Retina (tissue), 1 donor: ENCODE measurements around the gene SERPINA3.
"Not testable (repeated sequence)": the region's sequence is repeated elsewhere in the genome, so short reads cannot be mapped to it uniquely, and the experiment has no call there.

Experiments
- DNase-seq: peaks from one replicate; pipeline ENCODE4 v3.0.0-alpha.2; 2016

The SERPINA3 gene

GRCh38 chr14:94612174-94612573 is at the start of gene SERPINA3:
TSS of gene SERPINA3 (plus strand) at chr14:94612391. CDS start at chr14:94614442, 2,051 bp downstream.
- no peak for DNase-seq

GRCh38 chr14:94562941-94563883 is 49.0 kb upstream of the SERPINA3 start:
- no peak for DNase-seq

GRCh38 chr14:94564381-94564780 is 47.8 kb upstream of the SERPINA3 start:
- DNase-seq, result no peak

GRCh38 chr14:94568186-94568585 is 44.0 kb upstream of the SERPINA3 start:
- DNase-seq, result no peak

GRCh38 chr14:94569381-94570001 is 42.7 kb upstream of the SERPINA3 start:
- no peak for DNase-seq

GRCh38 chr14:94570002-94570400 is 42.2 kb upstream of the SERPINA3 start:
- DNase-seq, result no peak

- DNase-seq, result no peak
These were observed 41.8 kb upstream of the SERPINA3 start for GRCh38 chr14:94570440-94570839.

GRCh38 chr14:94571395-94571794 is 40.8 kb upstream of the SERPINA3 start:
- DNase-seq, result no peak

- DNase-seq, result no peak
These were observed 40.2 kb upstream of the SERPINA3 start for GRCh38 chr14:94571950-94572349.

- no peak for DNase-seq
These were observed 39.4 kb upstream of the SERPINA3 start for GRCh38 chr14:94572637-94573303.

- DNase-seq, result no peak
These were observed 38.5 kb upstream of the SERPINA3 start for GRCh38 chr14:94573475-94574277.

- no peak for DNase-seq
These were observed 37.9 kb upstream of the SERPINA3 start for GRCh38 chr14:94574336-94574735.

- no peak for DNase-seq
These were observed 36.2 kb upstream of the SERPINA3 start for GRCh38 chr14:94575730-94576585.

GRCh38 chr14:94577472-94577871 is 34.7 kb upstream of the SERPINA3 start:
- DNase-seq, result not testable (repeated sequence)

GRCh38 chr14:94578712-94579111 is 33.5 kb upstream of the SERPINA3 start:
- DNase-seq, result no peak

GRCh38 chr14:94581127-94581999 is 30.8 kb upstream of the SERPINA3 start, which contains the start of gene SERPINA5:
TSS of gene SERPINA5 (plus strand) at chr14:94581426. CDS start at chr14:94587363, 5,937 bp downstream.
- DNase-seq, result peak; percentile 23

- no peak for DNase-seq
These were observed 29.9 kb upstream of the SERPINA3 start for GRCh38 chr14:94582199-94582750.

GRCh38 chr14:94582851-94583250 is 29.3 kb upstream of the SERPINA3 start:
- no peak for DNase-seq

GRCh38 chr14:94583557-94583956 is 28.6 kb upstream of the SERPINA3 start:
- no peak for DNase-seq
